ENCODE measurements around the gene RNU2-63P.
"Not testable (repeated sequence)": the region's sequence is repeated elsewhere in the genome, so short reads cannot be mapped to it uniquely, and the experiment has no call there.

The RNU2-63P gene

DNA sequence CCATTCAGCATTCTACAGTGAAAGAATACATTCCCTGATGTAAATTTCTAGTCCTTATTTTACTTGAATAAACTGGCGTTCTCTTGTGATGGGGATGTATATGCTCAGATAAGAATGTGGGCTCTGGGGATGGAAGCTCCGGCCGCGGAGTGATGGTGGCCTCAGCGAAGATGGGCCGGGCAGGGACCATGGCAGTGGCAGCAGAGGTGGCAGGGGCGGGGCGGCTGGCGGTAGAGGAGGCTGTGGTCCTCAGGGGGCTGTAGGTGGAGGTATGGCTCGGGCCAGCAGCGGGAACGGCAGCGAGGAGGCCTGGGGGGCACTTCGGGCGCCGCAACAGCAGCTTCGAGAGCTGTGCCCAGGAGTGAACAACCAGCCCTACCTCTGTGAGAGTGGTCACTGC, 44.0 kb downstream of the RNU2-63P start:
- not testable (repeated sequence) for H3K36me3 Mint-ChIP-seq (ENCODE audit: low read depth); H3K9me3 Mint-ChIP-seq; H3K27me3 Mint-ChIP-seq; H3K27ac Mint-ChIP-seq; H3K4me1 Mint-ChIP-seq (ENCODE audit: low read depth); H3K4me3 Mint-ChIP-seq
